Keratinocyte (primary cell): Measurements from ENCODE around the gene NECAB3. TPM values are rescaled to one million over a fixed set of nuclear protein-coding genes. Genes with fewer than 3 reads are reported as not detected.

Experiments
- DNase-seq: peaks from one replicate; pipeline ENCODE4 v3.0.0-alpha.2; 2011; ENCODE audit warnings: low read depth, missing footprints, low spot score
- FAIRE-seq: peaks from 2 replicates; lab custom pipeline; 2011; peaks lifted over from hg19 to GRCh38; lab: Jason Lieb, UNC
- H2AFZ ChIP-seq: 2 replicates; pipeline ENCODE4 v1.6.0; 2012; ENCODE audit warnings: low read length, control low read depth, inconsistent platforms; ENCODE audit not compliant: control insufficient read depth
- H3K27ac ChIP-seq: 2 replicates; pipeline ENCODE4 v1.5.1; 2011; ENCODE audit warnings: low read length; ENCODE audit not compliant: control insufficient read depth, insufficient read depth
- H3K27me3 ChIP-seq: 3 replicates; pipeline ENCODE4 v1.6.0; 2011; ENCODE audit warnings: low read length; ENCODE audit not compliant: control insufficient read depth, insufficient read depth; ENCODE audit errors: extremely low read depth
- H3K36me3 ChIP-seq, 2 experiments: 2 replicates in 1 of 2; 3 replicates in 1 of 2; pipeline ENCODE4 v1.5.1; 2011; ENCODE audit warnings: low read length in 2 of 2, mild to moderate bottlenecking in 1 of 2; ENCODE audit not compliant: control insufficient read depth in 2 of 2, insufficient read depth in 2 of 2; ENCODE audit errors: extremely low read depth in 1 of 2
- H3K4me1 ChIP-seq: 3 replicates; pipeline ENCODE4 v1.5.1; 2011; ENCODE audit warnings: low read length; ENCODE audit not compliant: control insufficient read depth, insufficient read depth; ENCODE audit errors: extremely low read depth
- H3K4me2 ChIP-seq: 3 replicates; pipeline ENCODE4 v1.6.0; 2011; ENCODE audit warnings: low read depth, low read length; ENCODE audit not compliant: control insufficient read depth, insufficient read depth; ENCODE audit errors: extremely low read depth
- H3K4me3 ChIP-seq, 3 experiments: fragments of 200-600 bp in 1 of 3; sonication (generic) in 1 of 3; 2 replicates in 2 of 3; 3 replicates in 1 of 3; pipeline ENCODE4 v1.5.1; 2011 to 2016; ENCODE audit warnings: low read length in 3 of 3, mild to moderate bottlenecking in 3 of 3, control low read depth in 2 of 3, inconsistent platforms in 1 of 3, low read depth in 1 of 3, mixed read lengths in 1 of 3, mixed run types in 1 of 3, moderate library complexity in 1 of 3; ENCODE audit not compliant: control insufficient read depth in 2 of 3, insufficient read depth in 2 of 3; ENCODE audit errors: extremely low read depth in 1 of 3
- H3K79me2 ChIP-seq: 2 replicates; pipeline ENCODE4 v1.6.0; 2012; ENCODE audit warnings: low read length; ENCODE audit not compliant: control insufficient read depth, insufficient read depth
- H3K9ac ChIP-seq: 3 replicates; pipeline ENCODE4 v1.6.0; 2011; ENCODE audit warnings: low read length; ENCODE audit not compliant: control insufficient read depth, insufficient read depth; ENCODE audit errors: extremely low read depth
- H3K9me1 ChIP-seq: 3 replicates; pipeline ENCODE4 v1.6.0; 2011; ENCODE audit warnings: low read length; ENCODE audit not compliant: control insufficient read depth, insufficient read depth; ENCODE audit errors: extremely low read depth
- H3K9me3 ChIP-seq: 2 replicates; pipeline ENCODE4 v1.5.1; 2012; ENCODE audit warnings: low read depth, low read length; ENCODE audit not compliant: control insufficient read depth
- H4K20me1 ChIP-seq: 3 replicates; pipeline ENCODE4 v1.6.0; 2011; ENCODE audit warnings: low read length; ENCODE audit not compliant: control insufficient read depth, insufficient read depth; ENCODE audit errors: extremely low read depth
- EZH2 ChIP-seq: IDR thresholded peaks from one replicate; pipeline ENCODE4 v1.6.1; 2012; ENCODE audit warnings: inconsistent platforms, mild to moderate bottlenecking, low read length, moderate library complexity
- dilution Hi-C: fragments of 300-500 bp; cut with MboI; formaldehyde crosslinking; loops from one replicate; pipeline ENCODE4 v1.7.0; 2020; ENCODE audit warnings: low sequenced_read_pairs; ENCODE audit not compliant: extremely low pct_ligation_motif_present
- polyA plus RNA-seq, 5 experiments: library from polyadenylated mRNA; depleted of rRNA in 3 of 5; stranded (reverse) in 3 of 5; stranded (forward) in 1 of 5; unstranded in 1 of 5; fragments of >200 nt; gene quantifications; 1 replicate in 1 of 5; 2 replicates in 3 of 5; 3 replicates in 1 of 5; pipeline versions ENCODE4 v1.2.1 to v1.2.3, GENCODE V29; 2011 to 2012; ENCODE audit warnings: missing spikeins in 2 of 5, low read depth in 1 of 5, low replicate concordance in 1 of 5
- TF ChIP-seq, protein P1 (sequence below), 3 experiments: IDR thresholded peaks in 1 of 3; conservative IDR thresholded peaks in 1 of 3; optimal IDR thresholded peaks in 1 of 3; 2 replicates in 2 of 3; 3 replicates in 1 of 3; pipeline versions ENCODE3 to v1.5.1; 2011; ENCODE audit warnings: low read length in 3 of 3, mild to moderate bottlenecking in 3 of 3, moderate library complexity in 2 of 3, control low read depth in 1 of 3, inconsistent platforms in 1 of 3; ENCODE audit not compliant: insufficient read depth in 2 of 3; ENCODE audit errors: extremely low read depth in 1 of 3

NECAB3 gene
- polyA plus RNA-seq, 1 donor (not counting 4 experiments of a cell fraction or from before 2014, with no cell fraction given) = 4.6 TPM

DNA sequence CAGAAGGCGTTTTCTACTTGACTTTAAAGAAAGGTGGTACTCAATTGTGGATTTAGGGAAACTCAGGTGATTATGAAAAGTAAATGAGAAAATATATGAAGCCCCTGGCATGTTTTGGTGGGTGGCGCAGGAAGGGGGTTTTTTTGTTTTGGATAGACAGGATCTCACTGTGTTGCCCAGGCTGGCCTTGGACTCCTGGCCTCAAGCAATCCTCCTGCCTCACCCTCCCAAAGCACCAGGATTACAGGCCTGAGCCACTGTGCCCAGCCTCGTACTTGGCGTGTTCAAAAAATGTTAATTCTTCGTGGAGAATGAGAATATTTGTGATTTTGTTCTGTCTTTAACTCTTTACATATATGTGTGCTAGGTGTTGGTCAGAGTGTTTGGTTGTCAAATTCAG is 44.2 kb downstream of the NECAB3 start:
- peaks cover 11 to 19% of the 10 kb centered on the region in 2 experiments for H3K36me3 ChIP-seq
- dilution Hi-C loops = no loop called here

DNA sequence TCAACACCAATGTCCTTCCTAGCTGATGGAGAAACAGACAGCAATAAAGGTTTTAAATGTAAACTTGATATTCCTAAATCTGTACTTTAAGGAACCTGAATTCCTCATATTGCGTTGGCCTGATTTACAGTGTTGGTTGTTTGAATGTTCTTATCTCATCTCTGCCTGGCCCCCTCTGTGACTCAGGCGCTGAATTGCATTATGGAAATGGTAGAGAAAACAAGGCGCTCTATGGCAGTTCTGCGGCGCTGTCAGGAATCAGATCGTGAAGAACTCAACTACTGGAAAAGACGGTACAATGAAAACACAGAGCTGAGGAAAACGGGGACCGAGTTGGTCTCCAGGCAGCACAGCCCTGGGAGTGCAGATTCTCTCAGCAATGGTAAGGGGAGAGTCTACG is 44.7 kb downstream of the NECAB3 start:
- no peak overlapping the region for H3K27ac ChIP-seq
- H3K4me3 ChIP-seq = no peak overlapping the region
- H3K27me3 ChIP-seq = no peaks in the 10 kb centered on the region
- TF ChIP-seq, protein P1, sequence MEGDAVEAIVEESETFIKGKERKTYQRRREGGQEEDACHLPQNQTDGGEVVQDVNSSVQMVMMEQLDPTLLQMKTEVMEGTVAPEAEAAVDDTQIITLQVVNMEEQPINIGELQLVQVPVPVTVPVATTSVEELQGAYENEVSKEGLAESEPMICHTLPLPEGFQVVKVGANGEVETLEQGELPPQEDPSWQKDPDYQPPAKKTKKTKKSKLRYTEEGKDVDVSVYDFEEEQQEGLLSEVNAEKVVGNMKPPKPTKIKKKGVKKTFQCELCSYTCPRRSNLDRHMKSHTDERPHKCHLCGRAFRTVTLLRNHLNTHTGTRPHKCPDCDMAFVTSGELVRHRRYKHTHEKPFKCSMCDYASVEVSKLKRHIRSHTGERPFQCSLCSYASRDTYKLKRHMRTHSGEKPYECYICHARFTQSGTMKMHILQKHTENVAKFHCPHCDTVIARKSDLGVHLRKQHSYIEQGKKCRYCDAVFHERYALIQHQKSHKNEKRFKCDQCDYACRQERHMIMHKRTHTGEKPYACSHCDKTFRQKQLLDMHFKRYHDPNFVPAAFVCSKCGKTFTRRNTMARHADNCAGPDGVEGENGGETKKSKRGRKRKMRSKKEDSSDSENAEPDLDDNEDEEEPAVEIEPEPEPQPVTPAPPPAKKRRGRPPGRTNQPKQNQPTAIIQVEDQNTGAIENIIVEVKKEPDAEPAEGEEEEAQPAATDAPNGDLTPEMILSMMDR (optimal IDR thresholded peaks at IDR 0.05 in 1 of 3, IDR thresholded peaks at IDR 0.05 in 1 of 3, conservative IDR thresholded peaks at IDR 0.05 in 1 of 3; ENCODE audit: extremely low read depth in 1 of 3, insufficient read depth in 2 of 3, low read length in 3 of 3) = no peak
- TF ChIP-seq EZH2 = no peak
- dilution Hi-C loops = no loop called here
- peaks cover 14 to 19% of the 10 kb centered on the region in 2 experiments for H3K36me3 ChIP-seq
- no peaks in the 10 kb centered on the region for H3K9me1 ChIP-seq
- FAIRE-seq (no peak), DNase-seq (no peak)
- no peak overlapping the region for H2AFZ ChIP-seq
- no peaks in the 10 kb centered on the region for H3K4me1 ChIP-seq
- H3K9me3 ChIP-seq = no peaks in the 10 kb centered on the region
- no peaks in the 10 kb centered on the region for H4K20me1 ChIP-seq
- H3K79me2 ChIP-seq = no peaks in the 10 kb centered on the region
- no peak overlapping the region for H3K4me2 ChIP-seq
- H3K9ac ChIP-seq = no peak overlapping the region

More for the DNA sequence above, 44.2 kb downstream of the NECAB3 start:
- Histone ChIP-seq H3K4me3 (no peak overlapping the region), H3K27ac (no peak overlapping the region), H3K9me1 (no peaks in the 10 kb centered on the region), H4K20me1 (no peaks in the 10 kb centered on the region), H2AFZ (no peak overlapping the region), H3K9me3 (no peaks in the 10 kb centered on the region), H3K27me3 (no peaks in the 10 kb centered on the region), H3K9ac (no peak overlapping the region), H3K4me2 (no peak overlapping the region), H3K4me1 (no peaks in the 10 kb centered on the region), H3K79me2 (no peaks in the 10 kb centered on the region)
- TF ChIP-seq, protein P1 (optimal IDR thresholded peaks at IDR 0.05 in 1 of 3, IDR thresholded peaks at IDR 0.05 in 1 of 3, conservative IDR thresholded peaks at IDR 0.05 in 1 of 3; ENCODE audit: extremely low read depth in 1 of 3, insufficient read depth in 2 of 3, low read length in 3 of 3) = no peak
- TF ChIP-seq EZH2 = no peak
- DNase-seq = no peak
- no peak for FAIRE-seq
